Stimulated activated CD8-positive, alpha-beta memory T cell treated with anti-CD3 and anti-CD28 coated beads, Interleukin-4, amount 100 ng/mL, for 1 hour (primary cell): Measurements from ENCODE around the gene BCL2A1.
"Not testable (repeated sequence)": the region's sequence is repeated elsewhere in the genome, so short reads cannot be mapped to it uniquely, and the experiment has no call there.

Experiments
- DNase-seq, 2 donors: peaks; one replicate each; pipeline ENCODE4 v3.0.0-alpha.2; 2020; ENCODE audit warnings: low read depth in 2 of 2, low spot score in 1 of 2

Gene BCL2A1

GRCh38 chr15:79970624-79971434, at the start of gene BCL2A1:
Gene BCL2A1, minus strand, starts transcription at chr15:79971196. Its CDS starts 77 bp downstream, at chr15:79971119.
- no peak for DNase-seq

- no peak for DNase-seq
These were observed 49.7 kb upstream of the BCL2A1 start for GRCh38 chr15:80020731-80021130.

- not testable (repeated sequence) for DNase-seq
These were observed 49.2 kb upstream of the BCL2A1 start for GRCh38 chr15:80020149-80020548.

GRCh38 chr15:80019168-80019745, 48.3 kb upstream of the BCL2A1 start:
- DNase-seq = no peak

GRCh38 chr15:80017139-80017538, 46.1 kb upstream of the BCL2A1 start:
- DNase-seq = not testable (repeated sequence)

GRCh38 chr15:80016506-80016905, 45.5 kb upstream of the BCL2A1 start:
- not testable (repeated sequence) for DNase-seq

- no peak for DNase-seq
These were observed 44.2 kb upstream of the BCL2A1 start for GRCh38 chr15:80015156-80015555.

- not testable (repeated sequence) for DNase-seq
These were observed 43.2 kb upstream of the BCL2A1 start for GRCh38 chr15:80014186-80014585.

- no peak for DNase-seq
These were observed 41.2 kb upstream of the BCL2A1 start for GRCh38 chr15:80012060-80012726.

GRCh38 chr15:80011596-80011995, 40.6 kb upstream of the BCL2A1 start:
- no peak for DNase-seq

- not testable (repeated sequence) for DNase-seq
These were observed 40.1 kb upstream of the BCL2A1 start for GRCh38 chr15:80011041-80011523.

GRCh38 chr15:80010131-80010673, 39.2 kb upstream of the BCL2A1 start:
- DNase-seq = no peak

- no peak for DNase-seq
These were observed 36.5 kb upstream of the BCL2A1 start for GRCh38 chr15:80007532-80007931.

GRCh38 chr15:80006946-80007345, 36.0 kb upstream of the BCL2A1 start:
- DNase-seq = no peak

- DNase-seq = no peak
These were observed 33.0 kb upstream of the BCL2A1 start for GRCh38 chr15:80003934-80004472.

- no peak for DNase-seq
These were observed 32.2 kb upstream of the BCL2A1 start for GRCh38 chr15:80003171-80003570.

- no peak for DNase-seq
These were observed 31.3 kb upstream of the BCL2A1 start for GRCh38 chr15:80002267-80002666.

GRCh38 chr15:79994615-79995014, 23.6 kb upstream of the BCL2A1 start:
- DNase-seq = no peak

- DNase-seq = no peak
These were observed 20.8 kb upstream of the BCL2A1 start for GRCh38 chr15:79991826-79992225.

- DNase-seq = no peak
These were observed 20.0 kb upstream of the BCL2A1 start for GRCh38 chr15:79990997-79991334.

- DNase-seq = no peak
These were observed 19.4 kb upstream of the BCL2A1 start for GRCh38 chr15:79990280-79990996.
